Measurements from ENCODE around the gene CCL22. TPM values are rescaled to one million over a fixed set of nuclear protein-coding genes. Genes with fewer than 3 reads are reported as not detected.
"Not testable (repeated sequence)": the region's sequence is repeated elsewhere in the genome, so short reads cannot be mapped to it uniquely, and the experiment has no call there.

CCL22 gene
- total RNA-seq, 2 donors from 2014 or later = 0.51 TPM; not detected in 1

DNA sequence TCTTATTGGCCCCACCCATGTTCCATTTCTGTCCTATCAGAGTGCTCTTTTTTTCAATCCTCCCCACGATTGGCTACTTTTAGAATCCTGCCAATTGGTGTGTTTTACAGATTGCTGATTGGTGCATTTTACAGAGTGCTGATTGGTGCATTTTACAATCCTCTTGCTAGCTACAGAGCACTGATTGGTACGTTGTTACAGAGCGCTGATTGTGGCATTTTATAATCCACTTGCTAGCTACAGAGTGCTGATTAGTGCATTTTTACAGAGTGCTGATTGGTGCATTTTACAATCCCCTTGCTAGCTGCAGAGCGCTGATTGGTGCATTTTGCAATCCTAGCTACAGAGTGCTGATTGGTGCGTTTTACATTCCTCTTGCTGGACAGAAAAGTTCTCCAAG lies 36.4 kb downstream of the CCL22 start:
- TF ChIP-seq POLR2A (IDR thresholded peaks at IDR 0.05) (no peak), POLR2AphosphoS5 (IDR thresholded peaks at IDR 0.05) (no peak)
- TF ChIP-seq, protein P1, sequence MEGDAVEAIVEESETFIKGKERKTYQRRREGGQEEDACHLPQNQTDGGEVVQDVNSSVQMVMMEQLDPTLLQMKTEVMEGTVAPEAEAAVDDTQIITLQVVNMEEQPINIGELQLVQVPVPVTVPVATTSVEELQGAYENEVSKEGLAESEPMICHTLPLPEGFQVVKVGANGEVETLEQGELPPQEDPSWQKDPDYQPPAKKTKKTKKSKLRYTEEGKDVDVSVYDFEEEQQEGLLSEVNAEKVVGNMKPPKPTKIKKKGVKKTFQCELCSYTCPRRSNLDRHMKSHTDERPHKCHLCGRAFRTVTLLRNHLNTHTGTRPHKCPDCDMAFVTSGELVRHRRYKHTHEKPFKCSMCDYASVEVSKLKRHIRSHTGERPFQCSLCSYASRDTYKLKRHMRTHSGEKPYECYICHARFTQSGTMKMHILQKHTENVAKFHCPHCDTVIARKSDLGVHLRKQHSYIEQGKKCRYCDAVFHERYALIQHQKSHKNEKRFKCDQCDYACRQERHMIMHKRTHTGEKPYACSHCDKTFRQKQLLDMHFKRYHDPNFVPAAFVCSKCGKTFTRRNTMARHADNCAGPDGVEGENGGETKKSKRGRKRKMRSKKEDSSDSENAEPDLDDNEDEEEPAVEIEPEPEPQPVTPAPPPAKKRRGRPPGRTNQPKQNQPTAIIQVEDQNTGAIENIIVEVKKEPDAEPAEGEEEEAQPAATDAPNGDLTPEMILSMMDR (IDR thresholded peaks at IDR 0.05) = no peak
- Histone ChIP-seq H3K27ac (no peak overlapping the region), H3K9me3 (no peaks in the 10 kb centered on the region), H3K4me3 (no peak overlapping the region), H3K27me3 (replicated peaks; ENCODE audit: insufficient read depth) (no peaks in the 10 kb centered on the region), H3K36me3 (no peaks in the 10 kb centered on the region), H3K4me1 (replicated peaks) (no peaks in the 10 kb centered on the region)
- intact Hi-C loops (cut with DNase I) = no loop called here
- DNase-seq (ENCODE audit: low spot score) = no peak
- 90% methylated on average over 5 of the region's 5 CpGs for WGBS

DNA sequence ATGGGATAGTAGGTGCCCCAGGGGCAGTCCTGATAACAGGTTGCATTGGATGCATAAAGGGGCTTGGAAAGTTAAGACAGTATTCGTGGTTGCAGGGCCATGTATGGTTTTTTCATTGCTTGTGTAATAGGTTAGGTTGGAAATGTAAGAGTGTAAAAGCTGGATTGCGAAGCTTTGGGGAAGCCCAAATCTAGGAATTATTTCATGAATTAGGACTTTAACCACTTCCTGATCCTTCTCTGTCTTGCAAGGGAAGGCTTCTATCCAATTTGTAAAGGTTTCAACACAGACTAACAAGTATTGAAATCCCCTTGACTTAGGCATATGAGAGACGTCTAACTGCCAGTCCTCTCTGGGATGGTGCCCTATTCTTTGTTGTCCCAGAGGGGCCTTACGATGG lies 38.2 kb downstream of the CCL22 start:
- no peaks in the 10 kb centered on the region for H3K27me3 ChIP-seq (replicated peaks; ENCODE audit: insufficient read depth)
- H3K4me3 ChIP-seq = no peak overlapping the region
- no peak for DNase-seq (ENCODE audit: low spot score)
- no peak for TF ChIP-seq POLR2AphosphoS5 (IDR thresholded peaks at IDR 0.05)
- TF ChIP-seq, protein P1 (IDR thresholded peaks at IDR 0.05) = no peak
- H3K9me3 ChIP-seq = no peaks in the 10 kb centered on the region
- intact Hi-C loops (cut with DNase I) = no loop called here
- no peaks in the 10 kb centered on the region for H3K4me1 ChIP-seq (replicated peaks)
- H3K36me3 ChIP-seq = no peaks in the 10 kb centered on the region
- no peak overlapping the region for H3K27ac ChIP-seq
- WGBS = 86% methylated on average over 4 of the region's 4 CpGs

DNA sequence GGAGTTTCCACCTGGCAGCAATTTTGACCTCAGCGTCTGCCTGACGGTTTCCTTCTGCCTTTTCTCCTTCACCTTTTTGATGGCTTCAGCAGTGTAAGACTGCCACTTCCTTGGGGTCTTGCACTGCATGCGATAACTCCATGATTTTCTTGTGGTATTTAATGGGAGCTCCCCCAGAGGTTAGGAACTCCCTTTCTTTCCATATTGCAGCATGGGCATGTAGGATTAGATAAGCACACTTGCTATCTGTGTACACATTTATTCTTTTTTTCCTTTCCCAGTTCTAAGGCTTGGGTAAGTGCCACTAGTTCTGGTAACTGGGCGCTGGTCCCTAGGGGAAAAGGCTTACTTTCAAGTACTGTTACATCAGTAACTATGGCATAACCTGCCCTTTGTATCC lies 38.9 kb downstream of the CCL22 start:
- H3K36me3 ChIP-seq; H3K4me3 ChIP-seq; H3K27ac ChIP-seq; DNase-seq (ENCODE audit: low spot score); intact Hi-C loops (cut with DNase I); H3K27me3 ChIP-seq (replicated peaks; ENCODE audit: insufficient read depth); H3K9me3 ChIP-seq; H3K4me1 ChIP-seq (replicated peaks): not testable (repeated sequence)
- 90% methylated on average over 4 of the region's 4 CpGs for WGBS

DNA sequence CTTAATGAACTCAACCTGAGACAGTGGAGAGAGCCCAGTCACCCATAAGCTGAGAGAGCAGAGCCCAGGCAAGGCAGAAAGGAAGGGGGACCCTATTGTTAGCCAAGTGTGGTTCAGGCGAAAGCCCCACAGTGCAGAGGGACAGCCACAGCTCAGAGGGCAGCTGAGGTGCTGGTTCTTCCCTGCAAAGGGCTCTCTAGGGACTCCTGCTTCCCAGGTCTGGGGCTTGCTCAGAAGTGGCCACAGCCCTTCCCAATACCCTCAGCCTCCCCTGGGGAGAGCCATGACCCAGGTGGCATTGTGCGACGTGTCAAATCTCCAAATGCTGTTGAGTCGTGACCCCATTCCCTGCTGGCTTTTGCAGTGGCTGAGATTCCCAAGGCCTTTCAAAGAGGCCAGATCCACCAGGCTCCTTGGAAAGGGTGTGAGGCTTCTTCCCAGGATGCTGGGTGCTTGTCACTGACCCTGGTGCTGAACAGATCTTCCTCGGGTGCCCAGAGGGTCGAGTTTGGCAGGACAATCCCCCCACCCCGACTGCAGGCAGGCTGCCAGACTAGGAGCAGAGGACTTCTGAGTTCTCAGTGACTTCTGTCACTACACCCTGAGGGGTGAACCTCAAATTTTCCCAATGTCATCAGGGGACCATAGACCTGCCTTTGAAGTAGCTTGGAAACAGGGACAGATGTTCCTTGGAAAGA lies 43.5 kb downstream of the CCL22 start:
- Histone ChIP-seq H3K27ac (no peak overlapping the region), H3K4me3 (no peak overlapping the region), H3K36me3 (no peaks in the 10 kb centered on the region), H3K4me1 (replicated peaks) (no peaks in the 10 kb centered on the region), H3K27me3 (replicated peaks; ENCODE audit: insufficient read depth) (no peaks in the 10 kb centered on the region), H3K9me3 (no peaks in the 10 kb centered on the region)
- TF ChIP-seq POLR2AphosphoS5 (IDR thresholded peaks at IDR 0.05) (no peak), POLR2A (IDR thresholded peaks at IDR 0.05) (no peak)
- TF ChIP-seq, protein P1 (IDR thresholded peaks at IDR 0.05) = no peak
- DNase-seq (ENCODE audit: low spot score) = no peak
- intact Hi-C loops (cut with DNase I) = no loop called here
- WGBS = 53% methylated on average over 7 of the region's 7 CpGs

DNA sequence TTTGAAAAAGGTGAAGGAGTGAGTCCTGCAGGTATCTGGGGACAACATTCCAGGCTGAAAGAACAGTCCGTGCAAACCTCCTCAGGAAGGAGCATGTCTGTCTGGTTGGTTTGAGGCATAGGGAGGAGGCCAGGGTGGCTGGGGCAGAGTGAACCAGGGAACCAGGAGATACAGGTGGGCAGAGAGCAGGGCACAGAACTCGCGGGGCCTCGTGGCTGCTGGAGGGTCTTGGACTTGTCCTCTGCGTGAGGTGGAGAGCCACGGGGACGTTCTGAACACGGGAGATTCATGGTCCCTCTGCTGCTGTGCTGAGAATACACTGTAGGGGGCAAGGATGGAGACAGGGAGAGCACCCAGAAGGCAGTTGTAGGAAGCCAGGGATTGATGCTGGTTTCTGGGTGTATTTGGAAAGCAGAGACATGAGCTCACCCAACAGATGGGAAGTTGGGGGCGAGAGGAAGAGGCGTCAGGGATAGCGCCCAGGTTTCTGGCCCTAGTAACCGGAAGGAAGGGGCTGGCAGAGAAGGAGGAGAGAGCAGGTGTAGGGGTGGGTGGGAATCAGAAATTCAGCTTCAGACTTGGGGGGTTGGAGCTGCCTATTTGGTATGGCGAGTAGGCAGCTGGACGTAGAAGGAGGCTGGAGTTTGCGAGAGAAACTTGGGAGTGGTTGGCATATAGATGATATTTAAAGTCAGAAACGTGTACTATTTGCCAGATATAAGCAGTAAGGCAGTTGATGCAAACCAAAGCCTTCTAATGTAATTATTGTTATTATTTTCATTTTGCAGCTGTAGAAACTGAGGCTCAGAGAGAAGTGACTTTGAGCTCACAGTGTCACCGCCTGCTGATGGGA lies 45.6 kb downstream of the CCL22 start, which contains the start of gene CCL17:
Gene CCL17 (plus strand): TSS at position 803 of the 853 bp plus-strand sequence. CDS start 9,166 bp downstream, outside the sequence.
- Histone ChIP-seq H3K4me3 (no peak within 1 kb of the TSS), H3K36me3 (no peaks in the 10 kb centered on the region), H3K27ac (no peak within 1 kb of the TSS), H3K9me3 (no peaks in the 10 kb centered on the region), H3K27me3 (replicated peaks; ENCODE audit: insufficient read depth) (no peaks in the 10 kb centered on the region), H3K4me1 (replicated peaks) (no peaks in the 10 kb centered on the region)
- WGBS = 69% methylated on average over 17 of the region's 17 CpGs
- intact Hi-C loops (cut with DNase I) = no loop called here
- no peak for DNase-seq (ENCODE audit: low spot score)
- TF ChIP-seq POLR2A (IDR thresholded peaks at IDR 0.05) = no peak
- TF ChIP-seq, protein P1 (IDR thresholded peaks at IDR 0.05) = no peak
- TF ChIP-seq POLR2AphosphoS5 (IDR thresholded peaks at IDR 0.05) = no peak

Data from prostate gland (tissue), 2 donors.